GM21619 (cell line): ENCODE data around the gene SLC32A1.

Experiments
- ATAC-seq: cut with Tn5 transposase; IDR thresholded peaks from one replicate; pipeline ENCODE4 v1.9.1; 2021; ENCODE audit not compliant: unreplicated experiment

Gene SLC32A1, protein sequence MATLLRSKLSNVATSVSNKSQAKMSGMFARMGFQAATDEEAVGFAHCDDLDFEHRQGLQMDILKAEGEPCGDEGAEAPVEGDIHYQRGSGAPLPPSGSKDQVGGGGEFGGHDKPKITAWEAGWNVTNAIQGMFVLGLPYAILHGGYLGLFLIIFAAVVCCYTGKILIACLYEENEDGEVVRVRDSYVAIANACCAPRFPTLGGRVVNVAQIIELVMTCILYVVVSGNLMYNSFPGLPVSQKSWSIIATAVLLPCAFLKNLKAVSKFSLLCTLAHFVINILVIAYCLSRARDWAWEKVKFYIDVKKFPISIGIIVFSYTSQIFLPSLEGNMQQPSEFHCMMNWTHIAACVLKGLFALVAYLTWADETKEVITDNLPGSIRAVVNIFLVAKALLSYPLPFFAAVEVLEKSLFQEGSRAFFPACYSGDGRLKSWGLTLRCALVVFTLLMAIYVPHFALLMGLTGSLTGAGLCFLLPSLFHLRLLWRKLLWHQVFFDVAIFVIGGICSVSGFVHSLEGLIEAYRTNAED

GRCh38 chr20:38723848-38724625 is at the start of gene SLC32A1:
SLC32A1 (plus strand) TSS chr20:38724486; CDS start chr20:38724725, 239 bp downstream.
- no peak for ATAC-seq

- ATAC-seq, result no peak
These were observed 49.5 kb upstream of the SLC32A1 start for GRCh38 chr20:38674765-38675133.

GRCh38 chr20:38676576-38676975 is 47.7 kb upstream of the SLC32A1 start:
- no peak for ATAC-seq

DNA sequence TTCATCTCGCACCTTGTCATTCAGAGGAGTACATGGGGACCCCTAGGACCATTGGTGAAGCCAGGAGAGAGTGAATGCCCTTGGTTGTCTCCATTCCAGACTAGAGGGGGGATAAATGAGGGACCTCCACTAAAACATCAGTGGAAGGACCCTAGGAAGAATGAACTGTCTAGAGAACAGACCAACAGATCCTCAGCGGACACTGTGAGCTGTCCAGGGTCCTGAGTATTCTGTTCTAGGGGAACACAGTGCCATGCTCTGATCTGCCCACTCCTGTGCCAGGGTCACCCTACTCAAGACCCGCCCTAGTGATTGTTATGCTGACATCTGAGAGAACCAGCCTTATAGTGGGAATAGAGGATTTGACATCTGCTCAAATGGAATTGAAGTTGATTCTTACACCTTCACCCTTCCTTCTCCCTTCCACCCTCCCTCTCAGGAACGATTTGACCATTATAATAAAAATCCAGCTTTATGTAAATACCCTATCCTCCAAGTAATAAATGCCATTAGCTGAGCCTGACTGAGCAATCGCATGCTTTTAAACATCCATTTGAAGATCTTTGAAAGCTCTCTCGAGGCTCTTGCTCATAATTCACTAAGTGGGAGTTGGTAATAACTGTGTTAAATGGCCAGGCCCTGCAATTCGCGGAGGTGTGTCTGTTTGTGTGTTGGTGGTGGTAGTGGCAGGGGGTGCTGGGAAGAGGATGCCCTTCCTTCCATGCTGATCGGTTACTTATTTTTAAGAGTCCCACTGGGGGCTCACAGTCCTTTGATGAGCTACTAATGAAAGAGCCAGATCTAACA is 43.6 kb upstream of the SLC32A1 start:
- no peak for ATAC-seq

- no peak for ATAC-seq
These were observed 39.0 kb upstream of the SLC32A1 start for GRCh38 chr20:38685271-38685670.

GRCh38 chr20:38685853-38686473 is 38.3 kb upstream of the SLC32A1 start:
- no peak for ATAC-seq

- ATAC-seq, result no peak
These were observed 31.6 kb upstream of the SLC32A1 start for GRCh38 chr20:38692436-38693411.

GRCh38 chr20:38697306-38697705 is 27.0 kb upstream of the SLC32A1 start:
- no peak for ATAC-seq

GRCh38 chr20:38698541-38698940 is 25.7 kb upstream of the SLC32A1 start:
- no peak for ATAC-seq

- no peak for ATAC-seq
These were observed 24.1 kb upstream of the SLC32A1 start for GRCh38 chr20:38700141-38700540.

- no peak for ATAC-seq
These were observed 23.4 kb upstream of the SLC32A1 start for GRCh38 chr20:38700926-38701325.

GRCh38 chr20:38703526-38703925 is 20.8 kb upstream of the SLC32A1 start:
- no peak for ATAC-seq

DNA sequence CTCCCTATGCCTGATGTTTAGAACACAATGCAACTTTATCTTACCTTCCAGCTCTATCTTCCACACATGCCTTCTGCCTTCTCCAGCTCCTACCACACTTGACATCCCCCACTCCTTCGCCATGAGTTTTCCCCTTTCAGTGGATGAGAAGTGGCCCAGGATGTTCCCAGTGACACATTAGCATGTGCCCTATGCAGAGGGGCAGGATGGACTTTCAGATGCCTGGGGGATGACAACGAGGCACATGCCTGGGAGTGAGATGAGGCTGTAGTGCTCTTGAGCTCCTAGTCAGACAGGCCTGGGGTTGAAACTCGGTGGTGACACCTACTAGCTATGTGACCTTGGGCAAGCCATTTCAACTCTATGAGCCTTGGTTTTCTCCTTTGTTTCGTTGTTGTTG is 20.1 kb upstream of the SLC32A1 start:
- ATAC-seq, result no peak

DNA sequence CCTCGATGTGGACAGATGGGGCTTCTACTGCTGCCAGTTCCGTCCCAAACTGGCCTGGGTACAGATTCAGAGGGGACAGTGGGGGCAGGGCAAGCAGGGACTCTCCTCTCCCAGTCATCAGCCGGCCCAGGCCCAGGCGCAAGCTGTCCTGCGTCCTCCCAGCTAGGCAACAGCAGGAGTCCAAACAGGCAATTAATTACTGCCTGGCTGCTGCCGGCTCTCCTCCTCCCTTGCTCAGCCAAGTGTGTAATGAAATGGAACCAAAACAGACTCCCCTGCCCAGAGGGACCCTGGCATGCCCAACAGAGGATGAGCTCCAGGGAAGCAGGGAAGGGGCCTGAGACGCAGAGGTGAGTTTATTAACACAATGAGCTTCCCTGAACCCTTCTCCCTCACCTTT is 17.8 kb upstream of the SLC32A1 start:
- ATAC-seq, result no peak

DNA sequence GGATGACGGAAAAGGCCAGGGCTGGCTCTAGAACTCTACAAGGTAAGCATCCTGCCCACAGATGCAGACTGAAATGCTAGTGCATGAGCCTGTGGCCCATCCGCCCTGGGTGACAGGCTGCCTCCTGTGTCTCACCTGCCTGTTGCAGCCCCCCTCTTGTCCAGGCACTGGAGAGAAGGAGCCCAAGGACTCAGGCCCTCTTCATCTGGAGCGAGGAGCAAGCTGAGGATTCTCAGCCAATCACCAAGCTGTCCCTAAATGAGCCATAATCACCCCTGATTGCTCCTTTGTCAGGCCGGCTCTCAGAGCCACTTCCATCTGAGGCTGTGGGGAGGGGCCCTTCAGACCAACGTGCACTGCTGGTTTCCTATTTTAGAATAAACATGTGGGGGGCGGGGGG is 10.0 kb upstream of the SLC32A1 start:
- ATAC-seq, result no peak

DNA sequence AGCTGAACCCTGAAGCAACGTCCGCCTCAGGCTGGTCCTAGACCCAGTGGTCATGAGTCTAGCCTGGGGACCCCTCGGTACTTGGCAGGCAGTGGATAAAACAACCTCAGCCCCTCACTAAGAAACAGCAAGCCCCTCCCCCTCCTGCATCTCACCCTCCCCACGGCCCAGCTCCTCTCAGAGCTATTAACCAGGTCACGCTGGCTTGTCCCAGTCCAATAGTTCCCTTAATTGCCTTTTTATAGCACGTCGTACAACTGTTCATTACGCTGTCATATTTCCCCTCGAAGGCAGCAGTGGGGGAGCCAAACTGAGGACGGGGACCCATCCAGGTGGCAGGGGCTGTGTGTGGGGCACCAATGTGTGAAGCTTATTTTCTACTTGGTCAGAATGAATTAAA is 8.6 kb upstream of the SLC32A1 start:
- ATAC-seq, result no peak

- ATAC-seq, result no peak
These were observed 1.6 kb upstream of the SLC32A1 start for GRCh38 chr20:38722683-38723016.

DNA sequence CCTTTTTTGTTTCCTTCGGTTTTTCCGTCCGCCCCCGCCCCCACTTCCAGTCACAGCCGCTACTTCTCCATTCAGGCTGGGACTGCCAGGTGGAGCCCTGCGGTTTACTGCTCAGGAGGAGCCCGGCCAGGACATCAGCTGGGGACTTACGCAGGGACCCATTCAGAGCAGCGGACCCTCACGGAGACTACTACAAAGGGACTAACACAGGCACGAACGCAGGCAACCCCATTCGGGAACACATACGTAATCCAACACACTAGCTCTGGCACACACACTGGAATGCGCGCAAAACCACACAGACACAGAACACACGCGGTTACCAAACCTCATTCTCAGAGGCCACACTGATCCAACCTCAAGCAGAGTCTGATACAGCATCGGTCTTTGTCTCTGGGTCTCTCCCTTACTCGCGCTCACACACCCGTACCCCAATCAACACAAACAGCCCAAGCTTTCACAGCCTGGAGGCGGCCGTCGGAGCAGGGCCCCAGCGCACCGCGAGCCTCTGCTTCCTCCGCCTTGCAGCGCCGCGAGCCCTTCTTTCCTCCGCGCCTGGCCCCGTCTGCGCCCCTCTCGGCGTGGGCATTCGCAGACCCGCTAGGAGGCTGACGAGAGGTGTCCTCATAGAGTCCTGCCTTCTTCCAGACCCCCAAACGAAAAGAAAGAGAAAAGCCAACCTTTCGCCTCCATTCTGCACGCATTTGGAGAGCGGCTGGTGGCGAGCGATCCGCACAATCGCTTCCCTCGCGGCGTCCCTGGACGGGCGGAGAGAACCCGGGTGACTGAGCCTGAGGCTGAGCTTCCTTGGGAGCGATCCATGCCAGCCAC is 1.1 kb upstream of the SLC32A1 start:
- no peak for ATAC-seq

- no peak for ATAC-seq
These were observed 401 bp downstream of the SLC32A1 start for GRCh38 chr20:38724626-38725147.
